Transverse colon (tissue), 4 donors: ENCODE results near the gene ENOPH1.

ENCODE experiments used
- CTCF ChIP-seq, 5 experiments: fragments of 200-600 bp in 3 of 5; fragments of 450-650 bp in 2 of 5; sonication (generic) in 3 of 5; IDR thresholded peaks; 1 replicate in 2 of 5; 2 replicates in 3 of 5; pipeline ENCODE4 v1.5.1; 2016 to 2017; ENCODE audit warnings: antibody characterized with exemption in 5 of 5, inconsistent platforms in 3 of 5, mild to moderate bottlenecking in 2 of 5, moderate library complexity in 1 of 5
- EP300 ChIP-seq: sonication (generic); formaldehyde crosslinking; IDR thresholded peaks from one replicate; pipeline ENCODE4 v1.6.1; 2017; ENCODE audit warnings: antibody characterized with exemption, low read depth
- POLR2A ChIP-seq: fragments of 450-650 bp; IDR thresholded peaks from one replicate; pipeline ENCODE4 v1.6.1; 2016; ENCODE audit warnings: antibody characterized with exemption, mild to moderate bottlenecking, moderate library complexity
- POLR2AphosphoS5 ChIP-seq, 3 donors: sonication (generic); formaldehyde crosslinking; IDR thresholded peaks; one replicate each; pipeline ENCODE4 v1.6.1; 2016; ENCODE audit warnings: antibody characterized with exemption in 3 of 3

GRCh38 chr4:82434949-82435348 lies 4.6 kb downstream of the ENOPH1 start:
- TF ChIP-seq CTCF (IDR thresholded peaks at IDR 0.05), result no peak
- no peak for TF ChIP-seq POLR2AphosphoS5 (IDR thresholded peaks at IDR 0.05)
- TF ChIP-seq EP300, result no peak
- TF ChIP-seq POLR2A, result no peak
